NCI-H748 (cell line): Measurements from ENCODE around the gene SFI1.
"Not testable (repeated sequence)": the region's sequence is repeated elsewhere in the genome, so short reads cannot be mapped to it uniquely, and the experiment has no call there.

Experiments used
- DNase-seq: peaks from one replicate; lab custom pipeline; 2025; ENCODE audit not compliant: unreplicated experiment; lab: John Stamatoyannopoulos, UW

SFI1 gene

GRCh38 chr22:31630331-31631329 is 134.3 kb downstream of the SFI1 start:
- DNase-seq = peak; percentile 79

GRCh38 chr22:31631436-31631835 is 135.1 kb downstream of the SFI1 start:
- DNase-seq = no peak

GRCh38 chr22:31635638-31636306 is 139.4 kb downstream of the SFI1 start:
- no peak for DNase-seq

GRCh38 chr22:31637447-31637890 is 141.1 kb downstream of the SFI1 start:
- DNase-seq = no peak

GRCh38 chr22:31637891-31638618 is 141.7 kb downstream of the SFI1 start:
- DNase-seq = no peak

- no peak for DNase-seq
Observed at GRCh38 chr22:31639436-31640039, 143.2 kb downstream of the SFI1 start.

- DNase-seq = no peak
Observed at GRCh38 chr22:31646186-31647019, 150.1 kb downstream of the SFI1 start.

GRCh38 chr22:31647066-31647465 is 150.7 kb downstream of the SFI1 start:
- no peak for DNase-seq

GRCh38 chr22:31647523-31648320 is 151.4 kb downstream of the SFI1 start:
- no peak for DNase-seq

- no peak for DNase-seq
Observed at GRCh38 chr22:31650391-31650790, 154.1 kb downstream of the SFI1 start.

GRCh38 chr22:31651664-31652063 is 155.3 kb downstream of the SFI1 start:
- no peak for DNase-seq

- DNase-seq = no peak
Observed at GRCh38 chr22:31652088-31652487, 155.8 kb downstream of the SFI1 start.

- DNase-seq = peak; percentile 60
Observed at GRCh38 chr22:31652911-31653684, 156.8 kb downstream of the SFI1 start.

GRCh38 chr22:31653944-31654343 is 157.6 kb downstream of the SFI1 start:
- no peak for DNase-seq

GRCh38 chr22:31654408-31654807 is 158.1 kb downstream of the SFI1 start:
- no peak for DNase-seq

- DNase-seq = no peak
Observed at GRCh38 chr22:31659246-31659645, 162.9 kb downstream of the SFI1 start.

GRCh38 chr22:31660860-31661341 is 164.6 kb downstream of the SFI1 start:
- DNase-seq = not testable (repeated sequence)
